Activated T-helper 17 cell treated with anti-CD3 and anti-CD28 coated beads, Interleukin-2, amount 50 U/mL, for 72 hours (primary cell): ENCODE data around the gene PPM1N. TPM values are rescaled to one million over a fixed set of nuclear protein-coding genes. Genes with fewer than 3 reads are reported as not detected.
A peak's percentile ranks its signal among the peaks of the same experiment; 100 is the strongest.
"Not testable (repeated sequence)": the region's sequence is repeated elsewhere in the genome, so short reads cannot be mapped to it uniquely, and the experiment has no call there.

Source experiments
- ATAC-seq: fragments of 150-1000 bp; cut with Tn5 transposase; replicated peaks from 2 replicates; pipeline ENCODE4 v1.10.0; 2021; ENCODE audit warnings: mild to moderate bottlenecking, moderate library complexity
- H3K27ac Mint-ChIP-seq: one replicate; pipeline ENCODE4 v1.8.0; 2022; ENCODE audit warnings: mixed read lengths
- H3K27me3 Mint-ChIP-seq: one replicate; pipeline ENCODE4 v1.8.0; 2022; ENCODE audit warnings: mixed read lengths
- H3K36me3 Mint-ChIP-seq: one replicate; pipeline ENCODE4 v1.8.0; 2022; ENCODE audit warnings: low read depth, mild to moderate bottlenecking, mixed read lengths
- H3K4me1 Mint-ChIP-seq: one replicate; pipeline ENCODE4 v1.8.0; 2022; ENCODE audit warnings: mixed read lengths
- H3K4me3 Mint-ChIP-seq: one replicate; pipeline ENCODE4 v1.8.0; 2022; ENCODE audit warnings: mild to moderate bottlenecking, mixed read lengths
- H3K9me3 Mint-ChIP-seq: one replicate; pipeline ENCODE4 v1.8.0; 2022; ENCODE audit warnings: mixed read lengths
- total RNA-seq, 2 donors: library from RNA; stranded (reverse); gene quantifications; one replicate each; pipeline ENCODE4 v1.2.3, GENCODE V29; 2022

PPM1N gene
- total RNA-seq, 2 donors from 2014 or later: 4.3 to 5.2 TPM

DNA sequence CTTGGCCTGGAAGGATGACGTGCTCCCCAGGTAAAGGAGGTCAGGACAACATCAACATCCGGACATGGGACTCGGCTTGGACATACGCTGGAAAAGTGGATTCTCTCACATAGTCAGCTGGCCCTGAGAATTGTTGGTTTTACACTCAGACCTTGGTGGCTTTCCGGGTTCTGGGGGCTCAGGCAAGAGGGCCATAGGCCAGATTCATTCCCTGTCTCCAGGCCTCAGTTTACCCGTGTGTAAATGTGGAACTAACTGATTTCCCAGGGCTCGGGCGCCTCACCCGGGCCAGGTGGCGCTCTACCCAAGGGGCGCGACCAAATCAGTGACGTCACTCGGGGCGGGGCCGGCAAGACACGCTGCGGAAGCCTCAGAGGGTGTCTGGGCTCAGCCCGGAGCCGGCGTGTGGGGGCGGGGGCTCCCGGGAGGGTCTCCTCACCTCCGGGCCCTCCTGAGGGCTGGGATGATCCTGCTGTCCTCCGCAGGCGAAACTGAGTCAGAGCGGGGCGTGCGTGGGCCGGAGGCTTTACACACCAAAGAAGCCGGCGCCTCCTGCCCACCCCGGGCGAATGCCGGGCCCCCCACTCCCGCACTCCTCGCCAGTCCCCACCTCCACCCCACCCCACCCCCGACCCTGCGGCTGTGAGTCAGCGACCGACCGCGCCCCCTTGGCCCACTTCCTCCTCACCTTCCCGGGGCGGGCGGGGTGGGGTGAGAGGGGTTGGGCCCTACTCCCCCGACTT lies 8.2 kb downstream of the PPM1N start:
- Mint-ChIP-seq H3K4me3 (peak overlapping the region; percentile 98), H3K9me3 (no peaks in the 10 kb centered on the region), H3K27ac (peak overlapping the region; percentile 92), H3K4me1 (peaks cover 13% of the 10 kb centered on the region), H3K36me3 (peaks cover 41% of the 10 kb centered on the region), H3K27me3 (no peaks in the 10 kb centered on the region)
- ATAC-seq: peak; percentile 81

DNA sequence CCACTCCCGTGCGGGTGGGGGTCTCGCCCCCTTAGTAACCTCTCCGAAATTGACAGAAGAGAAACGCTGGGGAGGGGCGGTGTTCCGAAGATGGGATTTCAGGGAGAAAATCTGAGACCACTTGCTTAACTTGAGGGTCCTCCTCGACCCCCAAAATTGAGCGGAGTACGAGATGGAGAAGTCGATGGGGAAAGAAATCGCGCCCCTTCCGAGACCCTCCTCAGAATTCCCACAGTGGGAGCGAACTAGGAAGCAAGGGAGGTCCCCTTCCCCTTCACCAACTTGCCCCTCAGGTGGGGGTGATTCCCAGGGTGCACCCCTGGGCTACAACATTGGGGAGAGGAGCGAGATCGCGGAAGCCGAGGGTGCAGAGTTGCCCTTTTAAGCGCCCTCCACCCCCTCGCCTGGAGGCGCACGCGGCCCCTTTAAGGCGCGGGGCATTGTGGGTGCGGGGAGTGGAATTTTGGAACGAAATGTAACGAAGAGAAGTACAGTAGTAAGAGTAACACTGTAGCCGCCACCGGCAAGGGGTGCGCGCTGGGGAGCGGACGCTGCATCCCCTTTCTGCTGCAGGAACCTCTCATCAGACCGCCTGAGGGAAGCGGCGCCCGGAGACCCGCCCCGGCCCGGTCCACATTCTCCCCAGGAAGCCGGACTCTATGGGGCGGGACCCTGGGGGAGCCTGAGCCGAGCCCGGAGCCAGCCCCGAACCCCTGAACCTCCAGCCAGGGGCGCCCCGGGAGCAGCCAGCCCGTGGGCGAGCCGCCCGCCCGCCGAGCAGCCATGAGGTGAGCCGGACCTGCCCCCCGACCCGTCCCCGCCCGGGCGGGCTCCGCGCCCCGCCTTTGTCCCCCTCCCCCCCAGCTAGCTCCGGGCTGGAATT lies 9.0 kb downstream of the PPM1N start, which contains the start of gene VASP:
Gene VASP, plus strand, starts transcription at position 491 of the 883 bp plus-strand sequence. Its CDS starts 293 bp downstream, at position 784.
- peaks cover 15% of the 10 kb centered on the region for H3K4me1 Mint-ChIP-seq
- peaks cover 49% of the 10 kb centered on the region for H3K36me3 Mint-ChIP-seq
- H3K27me3 Mint-ChIP-seq: no peaks in the 10 kb centered on the region
- peak within 1 kb of the TSS; percentile 92 for H3K27ac Mint-ChIP-seq
- peak; percentile 53 for ATAC-seq
- peak within 1 kb of the TSS; percentile 98 for H3K4me3 Mint-ChIP-seq
- H3K9me3 Mint-ChIP-seq: no peaks in the 10 kb centered on the region

GRCh38 chr19:45507872-45508416 lies 9.7 kb downstream of the PPM1N start:
- H3K27me3 Mint-ChIP-seq: no peaks in the 10 kb centered on the region
- peak overlapping the region; percentile 48 for H3K27ac Mint-ChIP-seq
- H3K9me3 Mint-ChIP-seq: no peaks in the 10 kb centered on the region
- H3K4me3 Mint-ChIP-seq: peak overlapping the region; percentile 98
- H3K4me1 Mint-ChIP-seq: peaks cover 15% of the 10 kb centered on the region
- no peak for ATAC-seq
- peaks cover 56% of the 10 kb centered on the region for H3K36me3 Mint-ChIP-seq

- Mint-ChIP-seq H3K9me3 (no peaks in the 10 kb centered on the region), H3K4me3 (peak overlapping the region; percentile 98), H3K27me3 (no peaks in the 10 kb centered on the region), H3K27ac (peak overlapping the region; percentile 96), H3K4me1 (peaks cover 15% of the 10 kb centered on the region), H3K36me3 (peaks cover 61% of the 10 kb centered on the region)
- peak; percentile 11 for ATAC-seq
Measured at GRCh38 chr19:45508417-45508860, 10.2 kb downstream of the PPM1N start.

- Mint-ChIP-seq H3K9me3 (no peaks in the 10 kb centered on the region), H3K36me3 (peaks cover 67% of the 10 kb centered on the region), H3K27ac (peak overlapping the region; percentile 96), H3K4me3 (peak overlapping the region; percentile 98), H3K4me1 (peaks cover 20% of the 10 kb centered on the region), H3K27me3 (no peaks in the 10 kb centered on the region)
- peak; percentile 24 for ATAC-seq
Measured at GRCh38 chr19:45508861-45509691, 10.8 kb downstream of the PPM1N start.

DNA sequence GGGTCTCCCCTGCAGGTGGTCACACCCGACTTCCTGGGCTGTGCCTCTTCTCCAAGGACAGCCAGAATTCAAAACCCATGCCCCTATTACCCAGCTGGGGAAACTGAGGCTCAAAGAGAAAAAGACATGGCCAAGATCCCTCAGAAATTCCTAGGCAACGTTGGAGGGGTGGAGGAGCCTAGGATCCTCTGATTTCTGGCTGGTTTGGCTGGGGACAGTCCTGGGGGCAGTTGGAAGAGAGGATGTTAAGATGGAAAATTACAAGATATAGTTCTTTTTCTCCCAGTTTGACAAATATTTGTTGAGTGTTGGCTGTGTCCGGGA lies 11.4 kb downstream of the PPM1N start:
- Mint-ChIP-seq H3K4me1 (peaks cover 22% of the 10 kb centered on the region), H3K36me3 (peaks cover 70% of the 10 kb centered on the region), H3K27ac (peak overlapping the region; percentile 96), H3K9me3 (no peaks in the 10 kb centered on the region), H3K27me3 (no peaks in the 10 kb centered on the region), H3K4me3 (peak overlapping the region; percentile 98)
- ATAC-seq: no peak

DNA sequence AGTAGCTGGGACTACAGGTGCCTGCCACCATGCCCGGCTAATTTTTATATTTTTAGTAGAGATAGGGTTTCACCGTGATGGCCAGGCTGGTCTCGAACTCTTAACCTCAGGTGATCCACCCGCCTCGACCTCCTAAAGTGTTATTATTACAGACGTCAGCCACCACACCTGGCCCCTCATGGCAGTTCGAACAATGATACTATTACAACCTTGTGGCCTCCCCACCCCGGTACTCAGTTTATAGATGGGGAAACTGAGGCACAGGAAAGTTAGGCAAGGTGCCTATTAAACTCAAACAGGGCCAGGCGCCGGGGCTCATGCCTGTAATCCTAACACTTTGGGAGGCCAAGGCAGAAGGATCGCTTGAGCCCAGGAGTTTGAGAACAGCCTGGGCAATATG lies 12.1 kb downstream of the PPM1N start:
- peak overlapping the region; percentile 98 for H3K4me3 Mint-ChIP-seq

GRCh38 chr19:45511074-45511473 lies 12.8 kb downstream of the PPM1N start:
- no peak overlapping the region for H3K27ac Mint-ChIP-seq
- H3K4me3 Mint-ChIP-seq: peak overlapping the region; percentile 98
- H3K9me3 Mint-ChIP-seq: no peaks in the 10 kb centered on the region
- H3K27me3 Mint-ChIP-seq: no peaks in the 10 kb centered on the region
- H3K4me1 Mint-ChIP-seq: peaks cover 30% of the 10 kb centered on the region
- no peak for ATAC-seq
- H3K36me3 Mint-ChIP-seq: peaks cover 84% of the 10 kb centered on the region

More for the DNA sequence above, 12.1 kb downstream of the PPM1N start:
- ATAC-seq, H3K27ac Mint-ChIP-seq, H3K9me3 Mint-ChIP-seq, H3K27me3 Mint-ChIP-seq: not testable (repeated sequence)
- Mint-ChIP-seq H3K4me1 (peaks cover 26% of the 10 kb centered on the region), H3K36me3 (peaks cover 76% of the 10 kb centered on the region)

GRCh38 chr19:45512881-45513483 lies 14.7 kb downstream of the PPM1N start:
- H3K9me3 Mint-ChIP-seq: no peaks in the 10 kb centered on the region
- H3K27ac Mint-ChIP-seq: no peak overlapping the region
- no peaks in the 10 kb centered on the region for H3K27me3 Mint-ChIP-seq
- H3K4me1 Mint-ChIP-seq: peaks cover 30% of the 10 kb centered on the region
- ATAC-seq: no peak
- H3K4me3 Mint-ChIP-seq: peak overlapping the region; percentile 88
- H3K36me3 Mint-ChIP-seq: peaks cover 94% of the 10 kb centered on the region

- H3K4me1 Mint-ChIP-seq: peaks cover 29% of the 10 kb centered on the region
- H3K27ac Mint-ChIP-seq: peak overlapping the region; percentile 97
- H3K4me3 Mint-ChIP-seq: peak overlapping the region; percentile 88
- peaks cover 96% of the 10 kb centered on the region for H3K36me3 Mint-ChIP-seq
- ATAC-seq: peak; percentile 74
- H3K9me3 Mint-ChIP-seq: no peaks in the 10 kb centered on the region
- H3K27me3 Mint-ChIP-seq: no peaks in the 10 kb centered on the region
Measured at GRCh38 chr19:45514376-45515051, 16.3 kb downstream of the PPM1N start.

GRCh38 chr19:45515081-45515624 lies 16.9 kb downstream of the PPM1N start:
- no peaks in the 10 kb centered on the region for H3K27me3 Mint-ChIP-seq
- peak overlapping the region; percentile 97 for H3K27ac Mint-ChIP-seq
- ATAC-seq: peak; percentile 68
- H3K9me3 Mint-ChIP-seq: no peaks in the 10 kb centered on the region
- peaks cover 96% of the 10 kb centered on the region for H3K36me3 Mint-ChIP-seq
- peaks cover 24% of the 10 kb centered on the region for H3K4me1 Mint-ChIP-seq
- peak overlapping the region; percentile 88 for H3K4me3 Mint-ChIP-seq

- Mint-ChIP-seq H3K36me3 (peaks cover 96% of the 10 kb centered on the region), H3K4me3 (peak overlapping the region; percentile 88), H3K9me3 (no peaks in the 10 kb centered on the region), H3K4me1 (peaks cover 22% of the 10 kb centered on the region), H3K27me3 (no peaks in the 10 kb centered on the region), H3K27ac (peak overlapping the region; percentile 97)
- ATAC-seq: peak; percentile 10
Measured at GRCh38 chr19:45515807-45516401, 17.7 kb downstream of the PPM1N start.
